Measurements from ENCODE around the gene MET. TPM values are rescaled to one million over a fixed set of nuclear protein-coding genes. Genes with fewer than 3 reads are reported as not detected.

The MET gene
- total RNA-seq (2022; extraction: Qiagen RNA extraction; ENCODE audit: low read depth), result 61.4 to 87.3 TPM (median 81.1 TPM) in 5 replicates

GRCh38 chr7:116671681-116672595 is at the start of gene MET:
MET (plus strand) TSS chr7:116672196; CDS start chr7:116699085, 26,889 bp downstream.

Other genes with a start within 250 kb of the MET start
- gene CAV2, start 172.5 kb upstream of the MET start, total RNA-seq (2022; extraction: Qiagen RNA extraction; ENCODE audit: low read depth), result 150 to 178 TPM (median 177 TPM) in 5 replicates
- 490 to 569 TPM (median 549 TPM) in 5 replicates for gene CAV1, start 147.2 kb upstream of the MET start, total RNA-seq (2022; extraction: Qiagen RNA extraction; ENCODE audit: low read depth)
- gene CAPZA2, start 190.4 kb downstream of the MET start, total RNA-seq (2022; extraction: Qiagen RNA extraction; ENCODE audit: low read depth), result 107 to 178 TPM (median 126 TPM) in 5 replicates